Dermis blood vessel endothelial cell (primary cell): Measurements from ENCODE around the gene HERC4. TPM values are rescaled to one million over a fixed set of nuclear protein-coding genes. Genes with fewer than 3 reads are reported as not detected.
"Not testable (repeated sequence)": the region's sequence is repeated elsewhere in the genome, so short reads cannot be mapped to it uniquely, and the experiment has no call there.

Source experiments
- DNase-seq: peaks from one replicate; pipeline ENCODE4 v3.0.0; 2010
- total RNA-seq: library from RNA; depleted of rRNA; stranded (reverse); fragments of >200 nt; gene quantifications from 2 replicates; pipeline ENCODE4 v1.2.3, GENCODE V29; 2014

HERC4 gene
- total RNA-seq, 1 donor from 2014 or later = 73.9 TPM

DNA sequence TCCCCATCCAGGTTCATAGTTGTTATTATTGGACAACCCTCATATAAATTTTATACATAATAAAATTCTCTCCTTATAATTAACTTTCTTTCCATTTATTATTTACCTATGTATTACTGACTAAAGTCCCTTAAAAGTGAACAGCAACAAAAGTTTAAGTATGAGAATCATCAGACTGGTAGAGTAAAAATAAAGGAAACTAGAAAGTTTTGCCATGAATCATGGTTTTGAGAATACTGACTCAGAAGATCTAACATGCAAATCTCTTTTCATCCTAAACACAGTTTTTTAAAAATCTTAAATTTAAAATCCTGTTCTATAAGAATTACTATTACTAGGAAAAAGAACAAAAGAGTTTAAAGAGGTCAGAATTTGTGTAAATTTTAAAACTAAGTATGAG lies 32.1 kb downstream of the HERC4 start:
- no peak for DNase-seq

- no peak for DNase-seq
These were observed 43.0 kb downstream of the HERC4 start for GRCh38 chr10:68032113-68032512.

DNA sequence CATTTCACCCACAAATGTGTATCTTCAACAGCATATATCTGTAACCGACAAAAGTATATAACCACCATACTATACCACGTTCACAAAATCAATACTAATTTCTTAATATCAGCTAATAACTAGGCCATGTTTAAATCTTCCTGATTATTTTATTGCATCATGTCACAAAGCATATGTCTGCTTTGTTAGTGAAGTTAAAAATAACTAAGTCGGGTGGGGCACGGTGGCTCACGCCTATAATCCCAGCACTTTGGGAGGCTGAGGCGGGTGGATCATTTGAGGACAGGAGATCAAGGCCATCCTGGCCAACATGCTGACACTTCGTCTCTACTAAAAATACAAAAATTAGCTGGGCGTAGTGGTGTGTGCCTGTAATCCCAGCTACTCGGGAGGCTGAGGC lies 47.7 kb downstream of the HERC4 start:
- DNase-seq = no peak

GRCh38 chr10:68023292-68023691 lies 51.8 kb downstream of the HERC4 start:
- DNase-seq = no peak

DNA sequence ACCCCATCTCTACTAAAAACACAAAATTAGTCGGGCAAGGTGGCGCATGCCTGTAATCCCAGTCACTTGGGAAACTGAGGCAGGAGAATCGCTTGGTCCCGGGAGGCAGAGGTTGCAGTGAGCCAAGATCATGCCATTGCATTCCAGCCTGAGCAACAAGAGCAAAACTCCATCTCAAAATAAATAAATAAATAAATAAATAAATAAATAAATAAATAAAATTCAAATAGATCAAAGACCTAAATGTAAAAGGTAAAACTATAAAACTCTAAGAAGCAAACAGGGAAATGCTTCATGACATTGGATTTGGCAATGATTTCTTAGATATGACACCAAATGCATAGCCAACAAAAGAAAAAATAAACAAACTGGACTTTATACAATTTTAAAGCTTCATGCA lies 52.8 kb downstream of the HERC4 start:
- DNase-seq = not testable (repeated sequence)

DNA sequence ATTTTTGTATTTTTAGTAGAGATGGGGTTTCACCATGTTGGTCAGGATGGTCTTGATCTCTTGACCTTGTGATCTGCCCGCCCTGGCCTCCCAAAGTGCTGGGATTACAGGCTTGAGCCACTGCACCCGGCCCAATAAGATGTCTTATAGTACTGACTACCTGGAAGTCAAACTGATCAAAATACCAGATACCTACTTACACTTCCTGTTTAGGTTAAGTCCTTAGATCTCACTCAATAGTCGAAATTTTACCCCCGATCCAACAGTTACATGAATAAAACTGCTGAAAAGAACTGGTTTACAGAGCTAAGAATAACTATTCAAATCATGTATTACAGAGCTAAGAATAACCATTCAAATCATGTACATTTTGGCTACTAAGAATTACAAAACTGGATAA lies 58.6 kb downstream of the HERC4 start:
- DNase-seq = not testable (repeated sequence)

DNA sequence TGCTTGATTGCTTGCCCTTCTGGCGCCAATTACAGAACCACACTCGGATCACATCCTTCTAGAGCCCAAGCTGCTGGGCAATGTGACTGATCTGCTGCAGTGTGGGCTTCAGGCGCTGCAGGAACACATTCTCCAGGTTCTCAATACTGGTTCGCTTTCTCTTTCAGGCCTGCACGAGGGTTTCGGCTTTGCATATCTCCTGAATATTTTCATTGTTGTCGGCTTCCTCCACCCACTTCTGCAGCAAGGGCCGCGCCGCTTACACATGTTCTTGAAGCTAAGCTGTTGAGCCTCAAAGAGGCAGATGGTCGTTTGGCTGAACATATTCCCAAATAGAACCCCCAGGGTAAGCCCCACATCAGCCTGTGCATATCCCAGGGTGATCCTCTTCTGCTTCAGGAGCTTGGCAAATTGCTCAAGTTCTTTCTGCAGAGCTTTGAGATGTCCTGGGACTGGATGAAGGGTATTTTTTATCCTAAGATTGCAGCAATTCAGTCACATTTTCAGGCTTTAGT lies 64.6 kb downstream of the HERC4 start:
- DNase-seq = no peak

DNA sequence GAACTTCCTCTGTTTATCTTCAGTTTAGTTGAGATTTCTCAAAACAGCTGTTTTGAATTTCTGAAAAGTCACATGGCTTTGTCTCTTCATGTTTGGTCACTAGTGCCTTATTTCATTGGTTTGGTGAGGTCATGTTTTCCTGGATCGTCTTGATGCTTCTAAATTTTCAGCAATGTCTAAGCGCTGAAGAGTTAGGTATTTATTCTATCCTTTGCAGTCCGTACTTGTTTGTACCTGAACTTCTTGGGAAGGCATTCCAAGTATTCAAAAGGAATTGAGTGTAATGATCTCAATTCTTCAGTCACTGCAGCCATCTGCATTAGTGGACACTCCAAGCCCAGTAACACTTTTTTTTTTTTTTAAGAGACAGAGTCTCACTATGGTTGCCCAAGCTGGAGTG lies 67.7 kb downstream of the HERC4 start:
- no peak for DNase-seq

- no peak for DNase-seq
These were observed 73.5 kb downstream of the HERC4 start for GRCh38 chr10:68001539-68001938.

GRCh38 chr10:68001000-68001399 lies 74.1 kb downstream of the HERC4 start:
- DNase-seq = no peak

DNA sequence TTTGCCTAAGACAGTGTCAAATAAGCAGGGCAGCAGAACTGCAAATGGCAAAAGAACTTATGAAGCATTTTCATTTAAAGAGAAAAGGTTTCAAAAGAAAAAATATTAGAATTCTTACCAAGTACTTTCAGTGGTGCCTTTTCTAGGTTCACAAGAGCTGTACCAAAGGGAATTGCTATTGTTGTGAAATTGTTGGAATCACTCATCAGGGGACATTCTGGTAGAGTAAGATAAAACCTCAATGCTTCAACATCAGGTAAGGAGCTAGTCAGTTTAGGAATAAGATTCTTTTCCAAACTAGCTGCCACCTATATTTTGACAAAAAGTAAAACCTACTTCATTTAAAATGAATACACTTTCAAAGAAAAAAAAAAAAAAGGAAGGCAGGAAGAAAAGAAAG lies 85.0 kb downstream of the HERC4 start:
- no peak for DNase-seq

GRCh38 chr10:67988606-67989005 lies 86.5 kb downstream of the HERC4 start:
- DNase-seq = no peak

DNA sequence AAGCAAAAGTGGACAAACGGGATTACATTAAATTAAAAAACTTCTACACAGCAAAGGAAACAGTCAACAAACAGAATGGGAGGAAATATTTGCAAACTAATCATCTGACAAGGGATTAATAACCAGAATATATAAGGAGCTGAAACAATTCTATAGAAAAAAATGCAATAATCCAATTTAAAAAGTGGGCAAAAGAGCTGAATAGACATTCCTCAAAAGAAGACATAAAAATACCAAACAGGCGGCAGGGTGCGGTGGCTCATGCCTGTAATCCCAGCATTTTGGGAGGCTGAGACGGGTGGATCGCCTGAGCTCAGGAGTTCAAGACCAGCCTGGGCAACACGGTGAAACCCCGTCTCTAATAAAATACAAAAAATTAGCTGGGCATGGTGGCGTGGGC lies 92.5 kb downstream of the HERC4 start:
- DNase-seq = not testable (repeated sequence)

DNA sequence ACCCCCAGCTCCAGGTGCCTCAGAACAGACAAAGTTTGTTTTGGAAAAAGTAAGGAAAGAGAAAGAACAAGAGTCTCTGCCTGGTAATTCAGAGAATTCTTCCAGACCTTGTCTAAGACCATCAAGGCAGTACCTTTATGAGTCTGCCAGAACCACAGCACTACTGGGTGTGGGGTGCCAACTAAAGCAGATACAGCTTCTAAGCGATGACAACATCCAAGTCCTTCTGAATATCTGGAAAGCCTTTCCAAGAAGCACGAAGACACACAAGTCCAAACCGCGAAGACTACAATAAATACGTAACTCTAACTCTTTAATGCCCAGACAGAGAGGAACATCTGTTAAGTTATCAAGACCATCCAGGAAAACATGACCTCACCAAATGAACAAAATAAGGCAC lies 96.3 kb downstream of the HERC4 start:
- DNase-seq = no peak

- DNase-seq = no peak
These were observed 97.8 kb downstream of the HERC4 start for GRCh38 chr10:67977251-67977650.

- DNase-seq = no peak
These were observed 98.5 kb downstream of the HERC4 start for GRCh38 chr10:67976292-67977245.

- no peak for DNase-seq
These were observed 99.2 kb downstream of the HERC4 start for GRCh38 chr10:67975871-67976270.

- no peak for DNase-seq
These were observed 103.8 kb downstream of the HERC4 start for GRCh38 chr10:67971311-67971710.

GRCh38 chr10:67969875-67970274 lies 105.2 kb downstream of the HERC4 start:
- DNase-seq = no peak

DNA sequence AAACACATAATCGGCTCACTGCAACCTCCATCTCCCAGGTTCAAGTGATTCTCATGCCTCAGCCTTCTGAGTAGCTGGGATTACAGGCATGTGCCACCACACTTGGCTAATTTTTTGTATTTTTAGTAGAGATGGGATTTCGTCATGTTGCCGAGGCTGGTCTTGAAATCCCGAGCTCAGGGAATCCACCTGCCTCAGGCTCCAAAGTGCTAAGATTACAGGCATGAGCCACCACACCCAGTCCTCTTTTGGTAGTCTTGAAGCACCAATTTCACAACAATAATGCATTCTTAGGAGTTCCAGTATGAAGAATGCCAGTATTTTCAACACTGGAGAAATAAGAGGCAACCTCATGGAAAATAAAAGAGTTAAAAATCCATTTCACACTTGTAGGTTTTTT lies 109.0 kb downstream of the HERC4 start:
- not testable (repeated sequence) for DNase-seq

GRCh38 chr10:67965456-67965855 lies 109.6 kb downstream of the HERC4 start:
- DNase-seq = no peak

DNA sequence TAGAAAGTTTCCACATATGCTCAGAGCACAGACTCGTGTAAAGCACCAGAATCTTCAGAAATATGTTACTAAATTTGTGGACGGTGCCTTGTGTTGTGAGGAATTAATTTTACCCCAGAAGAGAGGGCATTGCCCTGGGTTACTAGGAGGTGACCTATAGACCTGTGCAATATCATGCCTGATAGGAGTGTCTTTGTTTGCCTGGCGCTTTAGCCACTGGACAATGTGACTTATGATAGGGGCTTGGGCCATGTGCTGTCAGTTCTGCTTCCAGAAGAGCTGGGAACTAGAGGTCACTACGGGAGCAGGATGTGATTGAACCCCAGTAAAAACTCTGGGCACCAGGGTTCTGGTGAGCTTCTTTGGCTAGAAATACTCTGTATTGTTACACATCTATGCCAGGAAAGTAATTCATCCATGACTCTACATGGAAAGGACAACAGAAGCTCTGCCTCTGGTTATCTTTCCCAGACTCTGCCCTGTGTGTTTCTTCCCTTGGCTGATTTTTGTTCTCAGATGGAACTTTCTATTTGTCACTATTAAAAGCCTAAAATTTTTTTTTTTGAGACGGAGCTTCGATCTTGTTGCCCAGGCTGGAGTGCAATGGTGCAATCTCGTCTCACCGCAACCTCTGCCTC lies 115.1 kb downstream of the HERC4 start:
- DNase-seq = no peak

DNA sequence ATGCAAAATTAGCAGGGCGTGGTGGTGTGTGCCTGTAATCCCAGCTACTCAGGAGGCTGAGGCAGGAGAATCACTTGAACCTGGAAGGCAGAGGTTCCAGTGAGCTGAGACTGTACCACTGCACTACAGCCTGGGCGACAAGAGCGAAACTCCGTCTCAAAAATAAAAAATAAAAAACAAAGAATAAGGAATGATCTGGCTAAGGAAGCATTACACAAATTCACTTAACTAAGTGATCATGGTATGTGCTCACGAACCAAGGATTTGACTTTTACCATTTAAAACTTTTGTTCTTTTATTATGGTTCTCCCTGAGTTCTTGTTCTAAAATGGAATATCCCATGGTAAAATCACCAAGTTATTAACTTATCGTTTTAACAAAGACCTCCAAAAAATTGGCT lies 119.5 kb downstream of the HERC4 start:
- DNase-seq = no peak

GRCh38 chr10:67943917-67944316 lies 131.2 kb downstream of the HERC4 start:
- no peak for DNase-seq
